Smooth muscle cell (in vitro differentiated cells): ENCODE results near the gene WWOX. TPM values are rescaled to one million over a fixed set of nuclear protein-coding genes. Genes with fewer than 3 reads are reported as not detected.

Source experiments
- DNase-seq: peaks from one replicate; lab custom pipeline; 2025; ENCODE audit not compliant: unreplicated experiment; lab: John Stamatoyannopoulos, UW
- H2AFZ ChIP-seq: fragments of 200-600 bp; sonication (generic); 2 replicates; pipeline ENCODE4 v1.6.0; 2016; ENCODE audit warnings: antibody characterized with exemption, low read depth, mild to moderate bottlenecking
- H3F3A ChIP-seq: fragments of 200-600 bp; sonication (generic); 2 replicates; pipeline ENCODE4 v1.6.0; 2017; ENCODE audit warnings: antibody characterized with exemption, low read depth
- H3K27ac ChIP-seq: fragments of 200-600 bp; sonication (generic); 2 replicates; pipeline ENCODE4 v1.5.1; 2016; ENCODE audit warnings: low read depth, mild to moderate bottlenecking
- H3K27me3 ChIP-seq: fragments of 200-600 bp; sonication (generic); 2 replicates; pipeline ENCODE4 v1.6.1; 2016; ENCODE audit warnings: low read depth, mild to moderate bottlenecking
- H3K36me3 ChIP-seq: fragments of 200-600 bp; sonication (generic); 2 replicates; pipeline ENCODE4 v1.5.1; 2016; ENCODE audit warnings: low read depth
- H3K4me1 ChIP-seq: fragments of 200-600 bp; sonication (generic); 2 replicates; pipeline ENCODE4 v1.5.1; 2016; ENCODE audit warnings: low read depth
- H3K4me2 ChIP-seq: fragments of 200-600 bp; sonication (generic); 2 replicates; pipeline ENCODE4 v1.6.0; 2016; ENCODE audit warnings: mild to moderate bottlenecking
- H3K4me3 ChIP-seq: fragments of 200-600 bp; sonication (generic); 2 replicates; pipeline ENCODE4 v1.5.1; 2016; ENCODE audit warnings: mild to moderate bottlenecking
- H3K79me2 ChIP-seq: fragments of 200-600 bp; sonication (generic); 2 replicates; pipeline ENCODE4 v1.6.0; 2016; ENCODE audit warnings: low read depth, mild to moderate bottlenecking
- H3K9ac ChIP-seq: fragments of 200-600 bp; sonication (generic); 2 replicates; pipeline ENCODE4 v1.6.0; 2016; ENCODE audit warnings: low read depth
- H3K9me3 ChIP-seq: fragments of 200-600 bp; sonication (generic); replicated peaks from 2 replicates; pipeline ENCODE4 v1.5.1; 2016; ENCODE audit warnings: low read depth
- H4K20me1 ChIP-seq: fragments of 200-600 bp; sonication (generic); 2 replicates; pipeline ENCODE4 v1.6.0; 2016; ENCODE audit warnings: low read depth
- WGBS: methylation state at CpG from one replicate; pipeline ENCODE4 v1.1.7; 2016; ENCODE audit warnings: low lambda C conversion rate; 5-methylcytosine and 5-hydroxymethylcytosine counted together
- polyA plus RNA-seq: library from polyadenylated mRNA; unstranded; fragments of >200 nt; fragmentation: Nextera tagmentation; extraction: Ambion mirVana; gene quantifications from 2 replicates; pipeline ENCODE4 v1.2.1, GENCODE V29; 2016
- total RNA-seq: library from RNA; depleted of rRNA; stranded (reverse); fragments of >200 nt; gene quantifications from 2 replicates; pipeline ENCODE4 v1.2.3, GENCODE V29; 2014
- TF ChIP-seq, protein P1 (sequence below): fragments of 200-600 bp; sonication (generic); IDR thresholded peaks from 2 replicates; pipeline ENCODE4 v1.5.1; 2017; ENCODE audit warnings: borderline replicate concordance, mild to moderate bottlenecking, antibody characterized with exemption; ENCODE audit not compliant: insufficient read depth, poor library complexity, severe bottlenecking

WWOX gene
- total and polyA plus RNA-seq, 2 experiments from 2014 or later = 7.5 to 14.0 TPM

GRCh38 chr16:78499399-78499798, 399.9 kb downstream of the WWOX start:
- no peak overlapping the region for H3K4me3 ChIP-seq
- H3K9ac ChIP-seq = no peak overlapping the region
- no peak overlapping the region for H2AFZ ChIP-seq
- peaks cover 8% of the 10 kb centered on the region for H3K4me1 ChIP-seq
- TF ChIP-seq, protein P1, sequence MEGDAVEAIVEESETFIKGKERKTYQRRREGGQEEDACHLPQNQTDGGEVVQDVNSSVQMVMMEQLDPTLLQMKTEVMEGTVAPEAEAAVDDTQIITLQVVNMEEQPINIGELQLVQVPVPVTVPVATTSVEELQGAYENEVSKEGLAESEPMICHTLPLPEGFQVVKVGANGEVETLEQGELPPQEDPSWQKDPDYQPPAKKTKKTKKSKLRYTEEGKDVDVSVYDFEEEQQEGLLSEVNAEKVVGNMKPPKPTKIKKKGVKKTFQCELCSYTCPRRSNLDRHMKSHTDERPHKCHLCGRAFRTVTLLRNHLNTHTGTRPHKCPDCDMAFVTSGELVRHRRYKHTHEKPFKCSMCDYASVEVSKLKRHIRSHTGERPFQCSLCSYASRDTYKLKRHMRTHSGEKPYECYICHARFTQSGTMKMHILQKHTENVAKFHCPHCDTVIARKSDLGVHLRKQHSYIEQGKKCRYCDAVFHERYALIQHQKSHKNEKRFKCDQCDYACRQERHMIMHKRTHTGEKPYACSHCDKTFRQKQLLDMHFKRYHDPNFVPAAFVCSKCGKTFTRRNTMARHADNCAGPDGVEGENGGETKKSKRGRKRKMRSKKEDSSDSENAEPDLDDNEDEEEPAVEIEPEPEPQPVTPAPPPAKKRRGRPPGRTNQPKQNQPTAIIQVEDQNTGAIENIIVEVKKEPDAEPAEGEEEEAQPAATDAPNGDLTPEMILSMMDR = no peak
- no peak for DNase-seq
- no peaks in the 10 kb centered on the region for H3F3A ChIP-seq
- no peaks in the 10 kb centered on the region for H3K36me3 ChIP-seq
- H3K9me3 ChIP-seq = no peaks in the 10 kb centered on the region
- no peak overlapping the region for H3K4me2 ChIP-seq
- WGBS = 95% methylated on average over 10 of the region's 10 CpGs
- no peaks in the 10 kb centered on the region for H3K79me2 ChIP-seq
- H3K27me3 ChIP-seq = no peaks in the 10 kb centered on the region
- no peak overlapping the region for H3K27ac ChIP-seq
- no peaks in the 10 kb centered on the region for H4K20me1 ChIP-seq

DNA sequence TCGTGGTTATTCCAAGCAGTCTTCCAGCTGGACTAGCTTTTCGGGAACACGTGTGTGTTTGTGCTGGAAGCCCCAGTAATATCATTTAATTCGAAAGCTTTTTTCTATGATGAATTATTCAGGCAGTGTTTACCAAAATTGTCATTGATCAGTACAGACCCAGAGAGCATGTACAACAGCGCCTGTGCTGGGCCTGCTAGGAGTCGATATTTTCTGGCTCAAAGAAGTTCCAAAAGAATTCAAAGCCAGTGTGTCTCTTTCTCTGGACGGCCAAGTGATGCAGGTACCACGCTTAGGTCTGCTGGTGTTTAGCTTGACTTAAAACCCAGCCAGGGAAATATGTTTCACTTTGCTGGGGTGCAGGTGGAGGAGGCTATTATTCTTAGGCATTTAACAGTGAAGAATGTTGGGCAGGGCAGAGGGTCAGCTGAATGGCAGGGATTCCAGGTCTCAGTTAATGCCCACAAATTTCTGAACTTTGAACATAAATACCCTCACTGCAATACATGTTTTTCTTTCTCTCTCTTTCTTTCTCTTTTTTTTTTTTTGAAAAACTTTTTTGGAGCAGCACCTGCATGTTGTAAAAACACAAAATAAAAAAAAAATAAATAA, 401.3 kb downstream of the WWOX start:
- TF ChIP-seq, protein P1 = no peak
- WGBS = 93% methylated on average over 8 of the region's 8 CpGs
- no peak overlapping the region for H3K4me2 ChIP-seq

DNA sequence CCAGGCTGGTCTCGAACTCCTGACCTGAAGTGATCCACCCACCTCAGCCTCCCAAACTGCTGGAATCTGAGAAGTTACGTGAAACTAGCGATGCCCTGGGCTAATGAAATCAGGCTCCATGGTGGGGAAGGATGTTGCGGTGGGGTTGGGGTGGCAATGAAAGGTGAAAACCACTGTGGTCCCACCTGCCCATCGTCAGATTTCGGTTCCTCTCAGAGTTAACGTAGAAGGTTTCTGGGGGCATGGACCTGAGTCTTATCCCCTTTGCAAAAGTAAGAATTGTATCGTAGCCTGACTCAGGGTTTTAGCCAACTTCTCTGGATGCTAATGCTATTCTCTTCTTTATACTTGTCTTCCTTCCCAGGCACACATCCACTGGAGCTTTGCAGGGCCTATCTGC, 402.3 kb downstream of the WWOX start:
- Histone ChIP-seq H3F3A (no peaks in the 10 kb centered on the region), H3K27ac (no peak overlapping the region), H3K4me2 (no peak overlapping the region), H3K9ac (no peak overlapping the region), H3K9me3 (no peaks in the 10 kb centered on the region), H3K79me2 (no peaks in the 10 kb centered on the region), H4K20me1 (no peaks in the 10 kb centered on the region), H3K27me3 (no peaks in the 10 kb centered on the region), H3K36me3 (no peaks in the 10 kb centered on the region), H2AFZ (no peak overlapping the region), H3K4me1 (peaks cover 25% of the 10 kb centered on the region), H3K4me3 (no peak overlapping the region)
- DNase-seq = no peak
- 94% methylated on average over 8 of the region's 8 CpGs for WGBS
- TF ChIP-seq, protein P1 = no peak

More for the DNA sequence above, 401.3 kb downstream of the WWOX start:
- Histone ChIP-seq H3K4me1 (peaks cover 21% of the 10 kb centered on the region), H3K4me3 (no peak overlapping the region), H3K36me3 (no peaks in the 10 kb centered on the region), H3K9ac (no peak overlapping the region), H3K9me3 (no peaks in the 10 kb centered on the region), H3F3A (no peaks in the 10 kb centered on the region), H2AFZ (no peak overlapping the region), H3K27me3 (no peaks in the 10 kb centered on the region), H3K79me2 (no peaks in the 10 kb centered on the region), H3K27ac (no peak overlapping the region), H4K20me1 (no peaks in the 10 kb centered on the region)
- no peak for DNase-seq

GRCh38 chr16:78502812-78503350, 403.4 kb downstream of the WWOX start:
- Histone ChIP-seq H3K27me3 (no peaks in the 10 kb centered on the region), H4K20me1 (no peaks in the 10 kb centered on the region), H3F3A (no peaks in the 10 kb centered on the region), H3K27ac (no peak overlapping the region), H3K36me3 (no peaks in the 10 kb centered on the region), H3K4me1 (peaks cover 25% of the 10 kb centered on the region), H3K4me3 (no peak overlapping the region), H3K4me2 (no peak overlapping the region), H3K9me3 (no peaks in the 10 kb centered on the region), H3K9ac (no peak overlapping the region), H3K79me2 (no peaks in the 10 kb centered on the region), H2AFZ (no peak overlapping the region)
- DNase-seq = no peak
- TF ChIP-seq, protein P1 = no peak
- WGBS = 76% methylated on average over 10 of the region's 10 CpGs
